Inflammatory macrophage treated with lipopolysaccharide for 4 hours (primary cell): ENCODE data around the gene WDR20.
"Not testable (repeated sequence)": the region's sequence is repeated elsewhere in the genome, so short reads cannot be mapped to it uniquely, and the experiment has no call there.

Experiments
- DNase-seq: peaks from one replicate; pipeline ENCODE4 v3.0.0-alpha.2; 2020

The WDR20 gene

GRCh38 chr14:102243795-102244194, 104.1 kb downstream of the WDR20 start:
- not testable (repeated sequence) for DNase-seq

DNA sequence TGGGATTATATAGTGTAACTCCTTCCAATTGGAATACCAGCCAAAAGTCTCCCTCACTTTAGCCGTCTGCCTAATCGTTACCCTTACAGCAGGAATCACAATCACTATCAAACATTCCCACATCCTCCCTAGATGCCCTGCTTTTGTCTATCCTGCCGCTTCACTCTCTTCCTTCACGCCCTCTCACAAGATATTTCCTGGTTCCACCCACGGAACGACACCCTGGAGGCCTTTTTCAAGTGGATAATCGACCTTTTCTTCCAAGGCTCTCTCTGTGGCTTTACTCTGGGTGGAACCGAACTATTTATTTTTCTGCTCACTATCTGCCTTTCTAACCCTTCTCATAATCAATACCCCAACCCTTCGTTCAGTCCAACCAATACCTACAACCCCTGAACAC, 106.4 kb downstream of the WDR20 start:
- no peak for DNase-seq

GRCh38 chr14:102248121-102248520, 108.4 kb downstream of the WDR20 start:
- DNase-seq: no peak

DNA sequence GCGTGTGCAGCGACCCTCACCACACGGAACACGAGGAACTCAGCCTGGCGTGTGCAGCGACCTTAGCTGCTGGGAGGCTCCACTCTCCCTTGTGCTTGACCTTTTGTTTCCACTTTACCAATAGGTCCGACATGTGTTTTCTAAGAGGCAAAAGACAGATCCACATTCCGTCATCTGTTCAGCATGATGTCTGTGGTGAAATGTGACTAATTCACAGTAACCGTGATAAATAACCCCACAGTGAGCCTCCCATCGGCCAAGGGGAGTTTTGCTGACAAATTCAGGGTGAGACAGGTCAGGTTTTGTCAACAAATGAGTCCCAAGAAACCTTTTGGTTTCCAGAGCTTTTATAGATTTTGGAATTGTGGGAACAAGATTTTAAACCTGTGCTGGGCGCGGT, 109.3 kb downstream of the WDR20 start:
- DNase-seq: no peak

GRCh38 chr14:102249981-102250380, 110.3 kb downstream of the WDR20 start:
- no peak for DNase-seq

DNA sequence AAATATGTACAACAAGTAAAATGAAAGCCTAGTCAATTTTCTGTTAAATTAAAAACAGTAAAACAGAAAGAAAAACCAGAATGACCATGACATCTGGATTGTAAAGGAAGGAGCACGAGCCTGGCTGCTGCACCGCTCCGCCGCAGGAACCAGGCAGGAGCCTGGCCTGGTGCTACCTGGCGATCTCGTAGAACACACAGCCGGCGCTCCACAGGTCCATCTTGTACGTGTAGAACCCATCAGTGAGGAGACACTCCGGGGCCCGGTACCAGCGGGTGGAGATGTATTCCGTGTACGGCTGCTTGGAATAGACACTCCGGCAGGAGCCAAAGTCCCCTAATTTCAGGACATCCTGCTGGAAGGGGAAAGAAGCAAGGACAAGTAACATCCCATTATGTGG, 110.9 kb downstream of the WDR20 start:
- no peak for DNase-seq

DNA sequence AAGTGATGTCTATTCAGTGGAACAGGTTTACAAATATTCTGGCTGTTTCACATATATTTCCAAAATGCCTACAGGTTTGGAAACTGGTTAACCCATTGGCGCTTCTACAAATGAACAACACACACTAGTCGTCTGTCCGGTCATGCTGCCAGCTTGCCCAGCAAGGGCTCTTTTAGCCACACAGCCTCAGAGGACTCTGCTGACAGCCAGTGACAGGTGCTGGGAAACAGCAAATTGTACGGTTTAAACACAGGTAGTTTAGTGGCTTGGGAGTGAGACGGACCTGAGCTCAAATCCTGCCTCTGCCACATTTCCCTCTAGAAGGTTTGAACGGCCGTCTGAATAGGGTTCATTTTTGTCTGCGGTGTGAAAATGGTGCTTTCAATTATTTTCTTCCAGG, 111.5 kb downstream of the WDR20 start:
- no peak for DNase-seq

- no peak for DNase-seq
These were observed 113.4 kb downstream of the WDR20 start for GRCh38 chr14:102252834-102253801.

DNA sequence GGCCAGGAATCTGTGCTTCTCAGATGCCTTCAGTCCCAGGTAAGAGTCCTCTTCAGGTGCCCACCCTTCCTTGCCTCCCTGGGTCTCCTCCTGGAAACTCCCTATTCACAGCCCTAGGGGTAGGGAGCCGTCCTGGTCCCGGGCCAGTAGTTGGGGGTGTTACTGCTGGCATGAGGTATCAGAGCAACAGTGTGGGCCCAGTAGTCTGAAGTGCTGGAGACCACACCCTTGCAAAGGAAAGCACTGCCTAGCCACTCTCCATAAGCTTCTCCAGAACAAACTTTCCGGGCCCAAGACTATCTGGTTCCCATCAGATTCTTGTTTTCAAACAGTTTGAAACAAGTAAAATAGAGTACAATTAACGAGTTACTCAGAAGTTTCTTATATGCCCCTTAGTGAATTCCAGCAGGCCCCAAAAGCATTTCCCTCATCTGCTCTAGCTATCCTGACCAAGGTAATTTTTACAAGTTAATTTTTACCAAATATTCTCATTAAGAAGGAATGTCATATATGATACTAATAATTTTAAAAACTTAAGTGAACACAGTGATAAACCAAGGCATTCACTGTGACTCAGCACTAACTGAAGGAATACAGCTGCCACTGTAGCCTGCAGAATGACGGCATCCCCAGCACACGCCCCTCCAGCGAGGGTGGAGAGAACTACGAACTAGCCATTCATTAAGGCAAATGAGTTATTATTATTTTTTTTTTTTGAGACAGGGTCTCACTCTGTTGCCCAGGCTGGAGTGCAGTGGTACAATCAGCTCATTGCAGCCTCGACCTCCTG, 115.9 kb downstream of the WDR20 start:
- DNase-seq: no peak

GRCh38 chr14:102256716-102257115, 117.0 kb downstream of the WDR20 start:
- no peak for DNase-seq

DNA sequence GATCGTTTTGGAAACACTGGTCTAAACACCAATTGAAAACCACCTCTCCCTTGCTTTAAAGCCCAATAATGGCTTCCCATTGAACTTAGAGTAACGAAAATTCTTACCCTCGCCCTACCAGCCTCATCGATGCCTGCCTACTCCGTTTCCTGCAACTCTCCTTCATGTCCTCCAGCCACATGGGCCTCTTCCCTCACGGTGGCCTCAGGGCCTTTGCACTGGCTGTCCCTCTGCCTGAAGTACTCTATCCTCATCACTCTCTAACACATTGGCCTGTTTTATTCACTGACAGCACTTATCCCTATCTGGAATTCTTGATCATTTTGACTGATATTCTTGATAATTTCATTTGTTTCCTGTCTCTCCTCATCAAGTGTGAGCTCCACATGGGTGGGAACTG, 118.4 kb downstream of the WDR20 start:
- no peak for DNase-seq
